ENCODE measurements around the gene AKAP5. TPM values are rescaled to one million over a fixed set of nuclear protein-coding genes. Genes with fewer than 3 reads are reported as not detected.

The AKAP5 gene
- total RNA-seq, 1 donor from 2014 or later, result 0.15 TPM

DNA sequence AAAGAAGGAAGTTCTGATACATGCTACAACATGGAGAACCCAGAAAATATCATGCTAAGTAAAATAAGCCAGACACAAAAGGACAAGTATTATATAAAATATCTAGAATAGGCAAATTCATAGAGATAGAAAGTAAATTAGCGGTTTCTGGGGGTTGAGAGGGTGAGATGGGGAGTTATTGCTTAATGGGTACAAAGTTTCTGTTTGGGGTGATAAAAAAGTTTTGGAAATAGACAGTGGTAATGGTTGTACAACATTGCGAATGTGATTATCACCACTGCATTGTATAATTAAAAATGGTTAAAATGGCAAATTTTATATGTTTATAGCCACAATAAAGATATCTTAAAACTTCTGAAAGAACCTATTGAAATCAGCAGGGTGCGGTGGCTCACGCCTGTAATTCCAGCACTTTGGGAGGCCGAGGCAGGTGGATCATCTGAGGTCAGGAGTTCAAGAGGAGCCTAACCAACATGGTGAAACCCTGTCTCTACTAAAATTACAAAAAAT is 23.3 kb downstream of the AKAP5 start:
- no peak overlapping the region for H3K4me3 Mint-ChIP-seq (ENCODE audit: unreplicated experiment)
- TF ChIP-seq, protein P1, sequence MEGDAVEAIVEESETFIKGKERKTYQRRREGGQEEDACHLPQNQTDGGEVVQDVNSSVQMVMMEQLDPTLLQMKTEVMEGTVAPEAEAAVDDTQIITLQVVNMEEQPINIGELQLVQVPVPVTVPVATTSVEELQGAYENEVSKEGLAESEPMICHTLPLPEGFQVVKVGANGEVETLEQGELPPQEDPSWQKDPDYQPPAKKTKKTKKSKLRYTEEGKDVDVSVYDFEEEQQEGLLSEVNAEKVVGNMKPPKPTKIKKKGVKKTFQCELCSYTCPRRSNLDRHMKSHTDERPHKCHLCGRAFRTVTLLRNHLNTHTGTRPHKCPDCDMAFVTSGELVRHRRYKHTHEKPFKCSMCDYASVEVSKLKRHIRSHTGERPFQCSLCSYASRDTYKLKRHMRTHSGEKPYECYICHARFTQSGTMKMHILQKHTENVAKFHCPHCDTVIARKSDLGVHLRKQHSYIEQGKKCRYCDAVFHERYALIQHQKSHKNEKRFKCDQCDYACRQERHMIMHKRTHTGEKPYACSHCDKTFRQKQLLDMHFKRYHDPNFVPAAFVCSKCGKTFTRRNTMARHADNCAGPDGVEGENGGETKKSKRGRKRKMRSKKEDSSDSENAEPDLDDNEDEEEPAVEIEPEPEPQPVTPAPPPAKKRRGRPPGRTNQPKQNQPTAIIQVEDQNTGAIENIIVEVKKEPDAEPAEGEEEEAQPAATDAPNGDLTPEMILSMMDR (IDR thresholded peaks at IDR 0.05; ENCODE audit: partially characterized antibody, unreplicated experiment), result no peak
- DNase-seq, result no peak
- no peaks in the 10 kb centered on the region for H3K9me3 Mint-ChIP-seq (ENCODE audit: unreplicated experiment)
- no peak overlapping the region for H3K27ac Mint-ChIP-seq (ENCODE audit: unreplicated experiment)
- no peaks in the 10 kb centered on the region for H3K36me3 Mint-ChIP-seq (ENCODE audit: unreplicated experiment)
- H3K27me3 Mint-ChIP-seq (ENCODE audit: unreplicated experiment), result no peaks in the 10 kb centered on the region
- no peaks in the 10 kb centered on the region for H3K4me1 Mint-ChIP-seq (ENCODE audit: low read depth, unreplicated experiment)

DNA sequence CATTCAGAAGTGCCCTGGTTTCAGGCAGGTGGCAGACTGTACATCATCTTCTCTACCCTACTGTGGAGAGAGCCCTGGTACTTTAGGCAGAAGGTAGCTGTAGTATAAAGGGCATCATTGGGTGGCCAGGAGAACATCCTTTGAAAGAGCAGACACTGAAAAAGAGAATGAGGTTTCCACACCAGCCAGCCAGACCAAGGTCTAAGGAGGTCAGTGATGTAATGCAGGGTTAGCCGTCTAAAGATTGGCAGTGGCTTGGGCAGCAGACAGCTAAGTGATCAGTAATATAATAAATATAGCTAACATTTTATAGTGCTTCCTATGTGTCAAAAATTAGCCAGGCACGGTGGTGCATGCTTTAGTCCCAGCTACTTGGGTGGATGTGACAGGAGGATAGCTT is 26.3 kb downstream of the AKAP5 start:
- Mint-ChIP-seq H3K4me1 (ENCODE audit: low read depth, unreplicated experiment) (no peaks in the 10 kb centered on the region), H3K9me3 (ENCODE audit: unreplicated experiment) (no peaks in the 10 kb centered on the region), H3K27me3 (ENCODE audit: unreplicated experiment) (no peaks in the 10 kb centered on the region), H3K36me3 (ENCODE audit: unreplicated experiment) (no peaks in the 10 kb centered on the region), H3K4me3 (ENCODE audit: unreplicated experiment) (no peak overlapping the region), H3K27ac (ENCODE audit: unreplicated experiment) (no peak overlapping the region)
- TF ChIP-seq, protein P1 (IDR thresholded peaks at IDR 0.05; ENCODE audit: partially characterized antibody, unreplicated experiment), result no peak
- no peak for DNase-seq

DNA sequence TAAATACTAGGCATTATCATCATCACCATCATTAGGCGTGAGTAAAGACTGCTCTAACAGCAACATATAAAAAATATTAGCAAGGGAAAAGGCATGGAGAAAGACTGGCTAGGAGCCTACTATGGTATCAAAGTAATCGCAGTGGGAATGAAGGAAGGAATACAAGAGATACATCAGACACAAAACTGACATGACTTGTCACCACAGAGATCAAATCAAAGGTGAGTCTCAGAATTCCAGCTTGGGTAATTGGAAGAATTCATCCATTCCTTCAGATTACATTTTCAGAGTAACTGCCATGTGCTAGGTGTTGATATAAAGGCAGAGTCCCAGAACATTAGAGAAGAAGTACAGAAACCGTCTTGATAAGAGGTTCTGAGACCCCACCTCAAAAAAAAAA is 28.2 kb downstream of the AKAP5 start:
- no peaks in the 10 kb centered on the region for H3K27me3 Mint-ChIP-seq (ENCODE audit: unreplicated experiment)
- H3K27ac Mint-ChIP-seq (ENCODE audit: unreplicated experiment), result no peak overlapping the region

DNA sequence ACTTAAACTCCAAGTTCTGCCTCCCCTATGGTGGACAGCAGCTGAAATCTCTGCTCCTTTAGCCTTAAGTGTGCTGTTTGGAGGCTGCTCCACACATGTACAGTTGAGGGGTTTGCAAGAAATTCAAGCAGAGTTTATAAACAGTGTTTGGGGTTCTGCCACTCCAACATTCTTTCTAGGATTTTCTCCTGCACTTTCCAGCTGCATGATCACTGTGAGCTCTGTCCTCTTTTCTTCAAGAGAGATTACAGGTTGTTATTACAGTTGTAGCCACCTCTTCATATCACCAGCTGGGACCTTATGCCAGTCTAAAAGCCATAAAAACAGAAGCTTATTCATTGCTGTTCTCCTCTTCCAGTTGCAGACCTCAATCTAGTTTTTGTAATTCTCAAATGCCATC is 30.0 kb downstream of the AKAP5 start:
- TF ChIP-seq, protein P1 (IDR thresholded peaks at IDR 0.05; ENCODE audit: partially characterized antibody, unreplicated experiment), result no peak
- H3K27me3 Mint-ChIP-seq (ENCODE audit: unreplicated experiment), result no peaks in the 10 kb centered on the region
- no peak overlapping the region for H3K27ac Mint-ChIP-seq (ENCODE audit: unreplicated experiment)
- H3K36me3 Mint-ChIP-seq (ENCODE audit: unreplicated experiment), result no peaks in the 10 kb centered on the region
- no peaks in the 10 kb centered on the region for H3K9me3 Mint-ChIP-seq (ENCODE audit: unreplicated experiment)
- H3K4me3 Mint-ChIP-seq (ENCODE audit: unreplicated experiment), result no peak overlapping the region
- DNase-seq, result no peak
- no peaks in the 10 kb centered on the region for H3K4me1 Mint-ChIP-seq (ENCODE audit: low read depth, unreplicated experiment)

More for the DNA sequence above, 28.2 kb downstream of the AKAP5 start:
- TF ChIP-seq, protein P1 (IDR thresholded peaks at IDR 0.05; ENCODE audit: partially characterized antibody, unreplicated experiment), result no peak
- H3K4me1 Mint-ChIP-seq (ENCODE audit: low read depth, unreplicated experiment), result no peaks in the 10 kb centered on the region
- DNase-seq, result no peak
- no peaks in the 10 kb centered on the region for H3K36me3 Mint-ChIP-seq (ENCODE audit: unreplicated experiment)
- no peak overlapping the region for H3K4me3 Mint-ChIP-seq (ENCODE audit: unreplicated experiment)
- no peaks in the 10 kb centered on the region for H3K9me3 Mint-ChIP-seq (ENCODE audit: unreplicated experiment)

DNA sequence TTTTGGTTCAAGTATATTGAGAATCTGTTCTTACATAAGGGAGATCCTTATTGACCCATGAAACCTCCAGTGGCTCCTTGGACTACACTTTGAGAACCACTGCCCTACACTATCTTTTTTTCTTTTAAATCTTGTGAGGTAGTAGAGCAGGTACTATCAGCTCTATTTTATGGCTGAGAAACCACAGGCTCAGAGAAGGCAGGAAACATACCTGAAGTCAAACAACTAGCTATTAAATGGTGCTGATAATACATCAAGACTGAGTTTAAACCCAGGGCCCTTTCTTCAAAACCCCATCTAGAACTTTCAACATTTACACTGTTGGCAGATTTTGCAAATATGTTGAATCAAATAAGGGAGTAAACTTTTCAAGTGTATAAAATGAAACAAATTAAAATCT is 31.5 kb downstream of the AKAP5 start:
- Mint-ChIP-seq H3K36me3 (ENCODE audit: unreplicated experiment) (no peaks in the 10 kb centered on the region), H3K9me3 (ENCODE audit: unreplicated experiment) (no peaks in the 10 kb centered on the region), H3K4me3 (ENCODE audit: unreplicated experiment) (no peak overlapping the region), H3K27me3 (ENCODE audit: unreplicated experiment) (no peaks in the 10 kb centered on the region), H3K27ac (ENCODE audit: unreplicated experiment) (no peak overlapping the region), H3K4me1 (ENCODE audit: low read depth, unreplicated experiment) (peaks cover 3% of the 10 kb centered on the region)
- TF ChIP-seq, protein P1 (IDR thresholded peaks at IDR 0.05; ENCODE audit: partially characterized antibody, unreplicated experiment), result no peak
- no peak for DNase-seq

Data from glutamatergic neuron (in vitro differentiated cells).